HepG2 (cell line): ENCODE results near the gene NGEF. TPM values are rescaled to one million over a fixed set of nuclear protein-coding genes. Genes with fewer than 3 reads are reported as not detected.

Experiments
- AGO1 ChIP-seq: fragments of 200-400 bp; formaldehyde crosslinking; IDR thresholded peaks from 2 replicates; pipeline ENCODE4 v1.6.1; 2017; ENCODE audit warnings: mild to moderate bottlenecking, low read depth, low read length, moderate library complexity; ENCODE audit not compliant: poor library complexity, severe bottlenecking
- AHDC1 ChIP-seq: sonication (generic); formaldehyde crosslinking; IDR thresholded peaks from 2 replicates; pipeline ENCODE4 v1.5.1; 2020; ENCODE audit warnings: mild to moderate bottlenecking, missing genetic modification reagents, borderline replicate concordance
- ERF ChIP-seq: IDR thresholded peaks from 2 replicates; pipeline ENCODE4 v1.6.1; 2018; ENCODE audit warnings: missing biosample characterization, missing genetic modification reagents
- ISL2 ChIP-seq: sonication (generic); formaldehyde crosslinking; IDR thresholded peaks from 2 replicates; pipeline ENCODE4 v1.5.0; 2020; ENCODE audit warnings: missing genetic modification reagents
- MYC ChIP-seq: sonication (generic); formaldehyde crosslinking; IDR thresholded peaks from 2 replicates; pipeline ENCODE4 v1.9.0; 2021; ENCODE audit warnings: missing genetic modification reagents, borderline replicate concordance
- NFE2 ChIP-seq: sonication (generic); formaldehyde crosslinking; IDR thresholded peaks from 2 replicates; pipeline ENCODE4 v1.4.0; 2020; ENCODE audit warnings: missing genetic modification reagents
- PAXIP1 ChIP-seq: sonication (generic); formaldehyde crosslinking; conservative IDR thresholded peaks from 2 replicates; pipeline ENCODE4 v1.4.0; 2020; ENCODE audit warnings: mild to moderate bottlenecking, missing genetic modification reagents, moderate library complexity
- PLRG1 ChIP-seq: fragments of 450-650 bp; conservative IDR thresholded peaks from 2 replicates; pipeline ENCODE4 v1.6.1; 2016
- RFXANK ChIP-seq: IDR thresholded peaks from 2 replicates; pipeline ENCODE4 v1.6.1; 2016
- U2AF1 ChIP-seq: fragments of 200-400 bp; formaldehyde crosslinking; optimal IDR thresholded peaks from 2 replicates; pipeline ENCODE3; 2017; ENCODE audit warnings: mild to moderate bottlenecking, low read depth, low read length
- UBTF ChIP-seq: sonication (generic); formaldehyde crosslinking; IDR thresholded peaks from 2 replicates; pipeline ENCODE4 v1.4.0; 2020; ENCODE audit warnings: mild to moderate bottlenecking, missing genetic modification reagents
- ZNF136 ChIP-seq: sonication (generic); formaldehyde crosslinking; IDR thresholded peaks from 2 replicates; pipeline ENCODE4 v1.8.1; 2022; ENCODE audit warnings: low read depth, mild to moderate bottlenecking, moderate library complexity, missing genetic modification reagents
- ZNF326 ChIP-seq: sonication (generic); formaldehyde crosslinking; IDR thresholded peaks from 2 replicates; pipeline ENCODE4 v1.4.0; 2020; ENCODE audit warnings: missing genetic modification reagents, borderline replicate concordance
- polyA plus RNA-seq, 8 experiments: library from polyadenylated mRNA; depleted of rRNA in 3 of 8; stranded (reverse) in 7 of 8; unstranded in 1 of 8; fragments of >200 nt; fragmentation: Illumina TruSeq in 4 of 8; extraction: Trizol in 4 of 8; gene quantifications; 2 replicates each; pipeline versions ENCODE4 v1.2.1 to v1.2.3, GENCODE V29; 2011 to 2016; ENCODE audit warnings: low read depth in 4 of 8, missing spikeins in 1 of 8, mixed read lengths in 1 of 8; ENCODE audit not compliant: insufficient read depth in 1 of 8
- total RNA-seq, 5 experiments: library from RNA; depleted of rRNA; stranded (reverse); fragments of >200 nt; fragmentation: Illumina TruSeq; extraction: Trizol; gene quantifications; 2 replicates each; pipeline ENCODE4 v1.2.3, GENCODE V29; 2016; ENCODE audit warnings: low read depth in 1 of 5

The NGEF gene
- total and polyA plus RNA-seq, 2 of the 13 experiments (the other 11 are each of a cell fraction or from before 2014, with no cell fraction given): 14.4 to 36.9 TPM

- peak; percentile 31; the same call in 1 of the 2 replicates for TF ChIP-seq UBTF (CRISPR knock-in tag)
- TF ChIP-seq PLRG1: no peak
- no peak for TF ChIP-seq AHDC1 (CRISPR knock-in tag)
- no peak for TF ChIP-seq MYC (CRISPR knock-in tag)
- no peak for TF ChIP-seq RFXANK (CRISPR knock-in tag)
- TF ChIP-seq ISL2: 0 out of 2 replicates have a peak, but pooled peaks have one; percentile 52
- no peak for TF ChIP-seq ZNF136
- 0 out of 2 replicates have a peak, but pooled peaks have one; percentile 31 for TF ChIP-seq ERF (CRISPR knock-in tag)
- TF ChIP-seq PAXIP1 (CRISPR knock-in tag): no peak
- no peak for TF ChIP-seq AGO1
- TF ChIP-seq U2AF1: no peak
- no peak for TF ChIP-seq ZNF326
- no peak for TF ChIP-seq NFE2
Measured at GRCh38 chr2:233053928-233054784, 41.1 kb upstream of the NGEF start (continued).
